HG03442 (cell line): ENCODE measurements around the gene MMADHC.

ENCODE experiments used
- ATAC-seq: cut with Tn5 transposase; IDR thresholded peaks from one replicate; pipeline ENCODE4 v1.9.1; 2021; ENCODE audit warnings: mild to moderate bottlenecking, moderate library complexity; ENCODE audit not compliant: unreplicated experiment

MMADHC gene

GRCh38 chr2:149587220-149587949 is at the start of gene MMADHC:
Gene MMADHC (minus strand): TSS chr2:149587775. CDS start chr2:149587097, 678 bp downstream.
- peak; percentile 98 for ATAC-seq

GRCh38 chr2:149634103-149634502 is 46.5 kb upstream of the MMADHC start:
- no peak for ATAC-seq

- ATAC-seq, result no peak
Measured at GRCh38 chr2:149630445-149630844, 42.9 kb upstream of the MMADHC start.

GRCh38 chr2:149629026-149629425 is 41.5 kb upstream of the MMADHC start:
- no peak for ATAC-seq

GRCh38 chr2:149627111-149627801 is 39.7 kb upstream of the MMADHC start:
- no peak for ATAC-seq

- ATAC-seq, result no peak
Measured at GRCh38 chr2:149625671-149626070, 38.1 kb upstream of the MMADHC start.

- no peak for ATAC-seq
Measured at GRCh38 chr2:149625271-149625670, 37.7 kb upstream of the MMADHC start.

GRCh38 chr2:149622343-149622742 is 34.8 kb upstream of the MMADHC start:
- ATAC-seq, result peak; percentile 74

GRCh38 chr2:149617476-149617875 is 29.9 kb upstream of the MMADHC start:
- ATAC-seq, result no peak

GRCh38 chr2:149616681-149617456 is 29.3 kb upstream of the MMADHC start:
- ATAC-seq, result no peak

- ATAC-seq, result no peak
Measured at GRCh38 chr2:149613704-149614103, 26.1 kb upstream of the MMADHC start.

GRCh38 chr2:149612122-149612521 is 24.5 kb upstream of the MMADHC start:
- ATAC-seq, result no peak

- ATAC-seq, result no peak
Measured at GRCh38 chr2:149611100-149611820, 23.7 kb upstream of the MMADHC start.

- no peak for ATAC-seq
Measured at GRCh38 chr2:149606251-149606811, 18.8 kb upstream of the MMADHC start.

GRCh38 chr2:149603248-149603647 is 15.7 kb upstream of the MMADHC start:
- ATAC-seq, result no peak

- no peak for ATAC-seq
Measured at GRCh38 chr2:149601141-149601796, 13.7 kb upstream of the MMADHC start.

GRCh38 chr2:149597668-149598326 is 10.2 kb upstream of the MMADHC start:
- peak; percentile 98 for ATAC-seq

- no peak for ATAC-seq
Measured at GRCh38 chr2:149597050-149597667, 9.6 kb upstream of the MMADHC start.

- ATAC-seq, result no peak
Measured at GRCh38 chr2:149596471-149596870, 8.9 kb upstream of the MMADHC start.
